ENCODE data around the gene ARRDC2.
"Not testable (repeated sequence)": the region's sequence is repeated elsewhere in the genome, so short reads cannot be mapped to it uniquely, and the experiment has no call there.

Gene ARRDC2

DNA sequence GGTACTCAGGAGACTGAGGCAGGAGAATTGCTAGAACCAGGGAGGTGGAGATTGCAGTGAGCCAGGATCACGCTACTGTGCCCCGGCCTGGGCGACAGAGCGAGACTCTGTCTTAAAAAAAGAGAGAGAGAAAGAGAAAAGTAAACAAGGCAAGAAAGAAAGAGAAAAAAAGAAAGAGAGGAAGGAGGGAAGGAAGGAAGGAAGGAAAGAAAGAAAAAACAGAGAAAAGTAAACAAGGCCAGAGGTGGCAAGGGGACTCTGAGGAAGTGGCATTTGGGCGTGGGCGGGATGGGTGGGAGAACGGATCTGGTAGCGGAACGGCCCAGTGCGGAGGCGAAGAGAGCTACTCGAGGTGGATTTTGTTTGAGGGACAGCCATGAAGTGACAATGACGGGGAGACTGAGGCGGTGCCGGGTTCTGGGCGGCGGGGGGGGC is 7.5 kb upstream of the ARRDC2 start:
- DNase-seq (ENCODE audit: low spot score in 2 of 2) (no peak), ATAC-seq (ENCODE audit: low read depth) (no peak)
- H3K27ac Mint-ChIP-seq, result peak overlapping the region; percentile 98
- peak overlapping the region; percentile 79 for H3K4me3 Mint-ChIP-seq
- peaks cover 22% of the 10 kb centered on the region for H3K4me1 Mint-ChIP-seq
- H3K9me3 Mint-ChIP-seq, result no peaks in the 10 kb centered on the region
- H3K36me3 Mint-ChIP-seq, result no peaks in the 10 kb centered on the region
- no peaks in the 10 kb centered on the region for H3K27me3 Mint-ChIP-seq

DNA sequence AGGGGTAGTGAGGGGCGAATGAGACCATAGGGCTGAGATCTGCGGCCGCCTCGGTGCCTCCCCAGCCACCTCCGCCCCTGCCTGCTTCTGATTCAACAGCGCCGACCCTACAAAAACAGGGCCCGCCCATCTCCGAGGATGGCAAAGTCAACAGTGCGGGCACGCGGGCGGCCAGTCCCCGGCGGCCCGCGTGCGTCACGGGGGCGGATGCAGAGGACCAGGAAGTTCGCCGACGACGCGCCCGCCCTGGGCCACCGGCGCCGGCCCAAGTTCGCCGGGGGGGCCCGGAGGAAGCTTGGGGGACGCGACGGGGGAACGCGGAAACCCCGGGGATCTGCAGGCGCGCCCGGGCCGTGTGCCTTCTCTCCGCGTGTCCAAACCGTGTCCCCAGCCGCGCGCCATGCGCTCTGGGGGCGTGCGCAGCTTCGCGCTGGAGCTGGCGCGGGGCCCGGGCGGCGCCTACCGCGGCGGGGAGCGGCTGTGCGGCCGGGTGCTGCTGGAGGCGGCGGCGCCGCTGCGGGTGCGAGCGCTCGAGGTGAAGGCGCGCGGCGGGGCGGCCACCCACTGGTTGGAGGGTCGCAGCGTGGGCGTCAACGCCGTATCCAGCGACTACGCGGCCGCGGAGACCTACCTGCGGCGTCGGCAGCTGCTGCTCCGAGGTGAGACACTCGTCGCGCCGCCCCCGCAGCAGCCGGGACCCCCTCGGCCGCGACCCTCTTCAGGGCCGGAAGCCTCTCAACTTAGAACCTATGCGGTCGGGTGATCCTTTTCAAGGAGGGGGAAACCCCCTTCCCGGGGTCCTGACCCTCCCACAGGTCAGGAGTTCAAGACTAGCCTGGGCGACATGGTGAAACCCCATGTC is 6.8 kb upstream of the ARRDC2 start:
- peak; percentile 79 for ATAC-seq (ENCODE audit: low read depth)
- H3K4me1 Mint-ChIP-seq, result peaks cover 22% of the 10 kb centered on the region
- no peaks in the 10 kb centered on the region for H3K9me3 Mint-ChIP-seq

DNA sequence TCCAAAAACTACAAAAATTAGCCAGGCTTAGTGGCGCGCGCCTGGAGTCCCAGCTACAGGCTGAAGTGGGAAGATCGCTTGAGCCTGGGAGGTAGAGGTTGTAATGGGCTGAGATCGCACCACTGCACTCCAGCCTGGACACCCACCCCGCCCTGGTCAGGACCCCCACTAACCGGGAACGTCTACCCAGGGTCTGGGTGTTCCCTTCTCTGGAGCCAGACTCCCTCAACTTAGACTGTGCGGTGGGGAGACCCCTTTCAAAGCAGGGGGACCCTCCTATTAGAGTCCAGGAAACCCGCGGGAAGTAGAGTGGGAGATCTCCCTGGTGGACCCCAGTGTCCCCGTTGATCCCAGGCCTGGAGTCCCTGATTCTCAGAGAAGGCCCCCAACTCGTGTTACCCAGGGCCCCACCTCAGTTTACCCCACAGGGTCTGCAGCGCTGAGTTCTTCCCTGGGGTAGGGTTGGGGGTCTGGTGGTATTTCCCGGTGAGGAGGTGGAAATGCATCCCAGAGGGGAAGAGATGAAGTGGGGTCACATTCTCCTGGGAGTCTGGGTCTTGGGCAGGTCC is 6.1 kb upstream of the ARRDC2 start:
- H3K27ac Mint-ChIP-seq, result peak overlapping the region; percentile 98
- no peaks in the 10 kb centered on the region for H3K27me3 Mint-ChIP-seq
- DNase-seq (ENCODE audit: low spot score in 2 of 2) (no peak), ATAC-seq (ENCODE audit: low read depth) (no peak)
- H3K4me3 Mint-ChIP-seq, result peak overlapping the region; percentile 94
- peaks cover 2% of the 10 kb centered on the region for H3K36me3 Mint-ChIP-seq
- H3K9me3 Mint-ChIP-seq, result no peaks in the 10 kb centered on the region
- peaks cover 21% of the 10 kb centered on the region for H3K4me1 Mint-ChIP-seq

More for the DNA sequence above, 6.8 kb upstream of the ARRDC2 start:
- H3K27me3 Mint-ChIP-seq, result no peaks in the 10 kb centered on the region
- DNase-seq (ENCODE audit: low spot score in 2 of 2), result peak; percentile 91 to 95
- H3K27ac Mint-ChIP-seq, result peak overlapping the region; percentile 98
- H3K4me3 Mint-ChIP-seq, result peak overlapping the region; percentile 94
- no peaks in the 10 kb centered on the region for H3K36me3 Mint-ChIP-seq

DNA sequence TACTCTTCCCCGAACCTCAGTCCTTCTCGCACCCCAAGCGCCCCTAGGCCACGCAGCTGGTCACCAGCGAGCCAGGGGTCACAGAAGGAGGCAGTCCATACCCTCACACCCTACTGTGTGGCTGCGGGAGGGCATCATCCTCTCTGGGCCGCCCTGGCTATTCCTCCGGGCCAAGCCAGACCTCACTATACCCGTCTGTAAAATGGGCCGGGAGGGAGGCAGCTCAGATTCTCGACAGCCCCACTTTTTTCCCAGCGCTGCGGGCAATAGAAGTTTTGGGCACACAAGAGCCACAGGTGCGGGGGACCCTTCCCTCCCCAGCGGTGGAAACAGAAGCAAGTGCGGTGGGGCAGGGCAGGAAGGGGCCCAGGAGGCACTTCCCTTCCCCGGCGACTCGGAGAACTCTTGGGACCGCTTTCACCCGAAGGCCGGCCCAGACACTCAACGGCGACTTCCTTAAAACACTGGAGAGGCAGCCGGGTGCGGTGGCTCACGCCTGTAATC is 5.6 kb upstream of the ARRDC2 start:
- Mint-ChIP-seq H3K4me3 (peak overlapping the region; percentile 94), H3K4me1 (peaks cover 22% of the 10 kb centered on the region), H3K27ac (peak overlapping the region; percentile 98), H3K27me3 (no peaks in the 10 kb centered on the region), H3K36me3 (peaks cover 3% of the 10 kb centered on the region), H3K9me3 (no peaks in the 10 kb centered on the region)
- ATAC-seq (ENCODE audit: low read depth) (no peak), DNase-seq (ENCODE audit: low spot score in 2 of 2) (peak in 1 of 2 donors; percentile 52)

DNA sequence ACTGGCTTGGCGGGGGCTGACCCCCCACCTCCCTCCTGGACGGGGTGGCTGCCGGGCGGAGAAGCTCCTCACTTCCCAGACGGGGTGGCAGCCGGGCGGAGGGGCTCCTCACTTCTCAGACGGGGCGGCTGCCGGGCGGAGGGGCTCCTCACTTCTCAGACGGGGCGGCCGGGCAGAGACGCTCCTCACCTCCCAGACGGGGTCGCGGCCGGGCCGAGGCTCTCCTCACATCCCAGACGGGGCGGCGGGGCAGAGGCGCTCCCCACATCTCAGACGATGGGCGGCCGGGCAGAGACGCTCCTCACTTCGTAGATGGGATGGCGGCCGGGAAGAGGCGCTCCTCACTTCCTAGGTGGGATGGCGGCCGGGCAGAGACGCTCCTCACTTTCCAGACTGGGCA is 2.2 kb upstream of the ARRDC2 start:
- not testable (repeated sequence) for H3K4me3 Mint-ChIP-seq; DNase-seq (ENCODE audit: low spot score in 2 of 2); H3K36me3 Mint-ChIP-seq

DNA sequence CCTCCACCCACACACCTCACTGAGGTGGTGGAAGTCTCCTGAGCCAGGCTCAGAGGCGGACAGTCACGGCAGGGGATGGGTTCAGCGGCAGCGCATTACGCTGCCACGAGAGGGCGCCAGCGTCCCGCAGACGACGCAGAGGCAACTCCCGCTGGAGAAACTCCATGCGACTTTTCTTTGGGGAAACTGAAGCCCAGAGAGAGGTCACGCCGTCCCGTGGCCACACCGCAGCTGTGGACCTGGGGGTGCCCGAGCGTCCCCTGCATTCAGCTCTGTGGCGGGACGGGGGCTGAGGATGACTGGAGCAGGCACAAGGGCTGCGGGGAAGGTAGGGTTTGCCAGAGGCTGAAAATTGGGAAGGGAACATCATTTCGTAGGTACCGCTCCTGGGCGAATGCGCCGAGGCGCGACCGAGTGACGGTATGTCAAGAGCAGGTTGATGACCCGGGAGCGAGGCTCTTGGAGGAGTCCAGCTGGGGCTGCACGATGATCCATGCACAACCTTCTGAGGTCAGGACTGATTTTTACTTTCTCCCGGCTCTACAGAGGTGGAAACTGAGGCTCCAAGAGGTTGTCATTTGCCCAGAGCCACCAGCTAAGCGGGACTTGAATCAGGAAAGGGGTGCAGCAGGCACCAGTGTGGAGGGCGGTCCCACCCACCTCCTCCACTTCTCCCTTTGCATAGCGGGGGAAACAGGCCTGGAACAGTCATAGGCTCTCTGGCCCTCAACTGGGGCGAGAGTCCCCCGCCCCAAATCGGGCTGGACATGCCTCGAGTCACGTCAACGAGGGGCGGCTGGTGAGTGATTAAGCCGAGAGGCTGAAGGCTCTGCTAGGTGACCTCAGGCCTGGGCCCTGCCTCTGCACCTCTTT is 690 bp upstream of the ARRDC2 start:
- H3K27me3 Mint-ChIP-seq, result no peaks in the 10 kb centered on the region
- peaks cover 22% of the 10 kb centered on the region for H3K4me1 Mint-ChIP-seq
- peak overlapping the region; percentile 88 for H3K4me3 Mint-ChIP-seq
- DNase-seq (ENCODE audit: low spot score in 2 of 2) (peak; percentile 79 to 93), ATAC-seq (ENCODE audit: low read depth) (peak; percentile 57)
- no peaks in the 10 kb centered on the region for H3K9me3 Mint-ChIP-seq
- H3K27ac Mint-ChIP-seq, result peak overlapping the region; percentile 90
- peaks cover 8% of the 10 kb centered on the region for H3K36me3 Mint-ChIP-seq

More for the DNA sequence above, 2.2 kb upstream of the ARRDC2 start:
- not testable (repeated sequence) for H3K9me3 Mint-ChIP-seq; H3K27me3 Mint-ChIP-seq; ATAC-seq (ENCODE audit: low read depth); H3K27ac Mint-ChIP-seq
- H3K4me1 Mint-ChIP-seq, result peaks cover 23% of the 10 kb centered on the region

DNA sequence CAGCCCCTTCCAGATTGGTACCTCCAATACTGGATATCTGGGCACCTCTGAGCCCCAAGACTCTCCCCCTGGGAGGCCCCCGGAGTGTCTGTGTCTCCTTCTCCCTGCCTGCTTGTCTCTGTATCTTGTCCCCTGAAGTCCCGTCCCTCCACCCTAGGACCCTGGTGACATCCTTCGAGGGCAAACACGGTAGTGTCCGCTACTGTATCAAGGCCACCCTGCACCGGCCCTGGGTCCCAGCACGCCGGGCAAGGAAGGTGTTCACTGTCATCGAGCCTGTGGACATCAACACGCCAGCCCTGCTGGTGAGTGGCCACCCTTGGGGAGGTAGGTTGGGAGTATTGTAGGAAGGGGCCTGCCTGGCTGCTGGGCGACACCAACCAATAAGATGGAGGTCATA is 844 bp downstream of the ARRDC2 start:
- Mint-ChIP-seq H3K9me3 (no peaks in the 10 kb centered on the region), H3K36me3 (peaks cover 19% of the 10 kb centered on the region), H3K27me3 (no peaks in the 10 kb centered on the region), H3K4me3 (peak overlapping the region; percentile 82), H3K27ac (peak overlapping the region; percentile 90), H3K4me1 (peaks cover 20% of the 10 kb centered on the region)
- no peak for ATAC-seq (ENCODE audit: low read depth)
- DNase-seq (ENCODE audit: low spot score in 2 of 2), result no peak

DNA sequence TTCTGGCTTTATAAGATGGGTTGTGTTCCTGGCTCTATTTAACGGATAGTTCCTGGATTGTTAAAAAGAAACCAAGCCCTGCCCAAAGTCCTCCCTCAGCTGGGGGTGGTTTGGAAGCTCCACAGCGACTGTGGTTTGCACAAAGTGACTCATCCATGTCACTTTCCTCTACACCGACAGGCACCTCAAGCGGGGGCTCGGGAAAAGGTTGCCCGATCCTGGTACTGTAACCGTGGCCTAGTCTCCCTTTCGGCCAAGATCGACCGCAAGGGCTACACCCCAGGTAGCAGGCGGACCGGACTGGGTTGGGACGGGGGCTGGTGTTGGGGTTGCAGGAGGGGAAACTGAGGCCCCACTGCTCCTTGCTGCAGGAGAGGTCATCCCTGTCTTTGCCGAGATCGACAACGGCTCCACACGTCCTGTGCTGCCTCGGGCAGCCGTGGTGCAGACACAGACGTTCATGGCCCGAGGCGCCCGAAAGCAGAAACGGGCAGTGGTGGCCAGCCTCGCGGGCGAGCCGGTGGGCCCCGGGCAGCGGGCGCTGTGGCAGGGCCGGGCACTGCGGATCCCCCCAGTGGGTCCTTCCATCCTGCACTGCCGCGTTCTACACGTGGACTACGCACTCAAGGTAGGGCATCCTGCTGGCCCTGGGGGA is 1.6 kb downstream of the ARRDC2 start:
- H3K4me3 Mint-ChIP-seq, result no peak overlapping the region
- H3K36me3 Mint-ChIP-seq, result peaks cover 24% of the 10 kb centered on the region
- H3K9me3 Mint-ChIP-seq, result no peaks in the 10 kb centered on the region
- no peaks in the 10 kb centered on the region for H3K27me3 Mint-ChIP-seq
- ATAC-seq (ENCODE audit: low read depth) (no peak), DNase-seq (ENCODE audit: low spot score in 2 of 2) (no peak)
- peaks cover 23% of the 10 kb centered on the region for H3K4me1 Mint-ChIP-seq
- no peak overlapping the region for H3K27ac Mint-ChIP-seq

DNA sequence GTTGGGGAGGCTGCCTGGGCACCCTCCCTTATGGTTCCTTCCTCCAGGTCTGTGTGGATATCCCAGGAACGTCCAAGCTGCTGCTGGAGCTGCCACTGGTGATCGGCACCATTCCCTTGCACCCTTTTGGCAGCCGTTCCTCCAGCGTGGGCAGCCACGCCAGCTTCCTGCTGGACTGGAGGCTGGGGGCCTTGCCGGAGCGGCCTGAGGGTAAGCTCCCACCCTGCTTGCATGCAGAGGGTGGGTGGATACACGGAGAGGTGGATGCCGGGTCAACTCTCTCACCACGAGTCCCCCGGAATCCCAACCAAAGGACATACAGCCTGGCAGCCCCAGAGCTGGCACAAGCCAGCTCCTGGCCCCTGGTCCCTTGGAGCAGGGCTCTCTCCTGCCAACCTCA is 2.2 kb downstream of the ARRDC2 start:
- H3K27ac Mint-ChIP-seq, result no peak overlapping the region
- H3K9me3 Mint-ChIP-seq, result no peaks in the 10 kb centered on the region
- no peak overlapping the region for H3K4me3 Mint-ChIP-seq
- no peaks in the 10 kb centered on the region for H3K27me3 Mint-ChIP-seq
- peaks cover 24% of the 10 kb centered on the region for H3K4me1 Mint-ChIP-seq
- peaks cover 26% of the 10 kb centered on the region for H3K36me3 Mint-ChIP-seq
- DNase-seq (ENCODE audit: low spot score in 2 of 2) (no peak), ATAC-seq (ENCODE audit: low read depth) (no peak)

DNA sequence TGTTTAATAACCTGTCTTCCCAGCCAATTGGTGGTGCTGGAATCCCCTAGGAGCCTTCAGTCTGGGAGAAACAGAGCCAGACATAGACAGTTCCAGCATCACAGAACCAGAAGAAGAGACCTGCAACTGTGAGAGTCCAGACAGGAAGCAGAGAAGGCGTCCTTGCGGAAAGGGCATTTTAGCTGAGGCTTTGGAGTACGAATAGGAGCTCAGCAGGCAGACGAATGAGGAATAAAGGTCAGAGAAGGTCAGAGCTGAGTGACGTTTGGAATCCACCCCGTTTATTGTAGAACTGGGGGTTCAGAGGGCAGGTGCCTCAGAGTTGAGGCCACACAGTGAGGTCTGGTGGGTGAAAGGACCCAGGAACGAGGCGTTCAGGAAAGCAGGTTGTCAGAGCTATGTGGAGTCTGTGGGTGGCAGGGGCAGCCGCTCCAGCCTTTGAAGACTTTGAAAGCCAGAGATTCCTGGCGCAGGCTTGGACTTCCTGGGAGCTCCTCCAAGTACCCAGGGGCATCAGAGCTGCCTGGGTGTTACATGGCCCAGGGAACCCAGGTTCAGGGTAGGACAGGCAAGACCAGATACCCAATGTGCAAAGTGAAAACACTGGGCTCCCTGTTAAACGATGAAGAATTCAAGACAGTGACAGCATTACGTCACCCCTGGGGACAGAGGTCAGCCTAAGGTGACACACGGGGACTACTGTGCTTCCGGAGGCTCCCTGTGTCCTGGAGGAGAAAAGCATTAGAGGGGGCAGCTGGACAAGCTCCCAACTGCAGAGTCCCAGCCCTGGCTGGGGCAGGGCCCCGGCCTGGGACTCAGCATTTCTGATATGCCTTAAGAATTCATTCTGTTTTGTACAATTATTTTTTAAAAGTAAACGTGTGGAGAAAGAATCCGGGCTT is 5.5 kb downstream of the ARRDC2 start:
- Mint-ChIP-seq H3K27me3 (no peaks in the 10 kb centered on the region), H3K4me3 (no peak overlapping the region), H3K9me3 (no peaks in the 10 kb centered on the region), H3K4me1 (peaks cover 29% of the 10 kb centered on the region), H3K27ac (peak overlapping the region; percentile 50), H3K36me3 (peaks cover 27% of the 10 kb centered on the region)
- DNase-seq (ENCODE audit: low spot score in 2 of 2), result no peak
- no peak for ATAC-seq (ENCODE audit: low read depth)

DNA sequence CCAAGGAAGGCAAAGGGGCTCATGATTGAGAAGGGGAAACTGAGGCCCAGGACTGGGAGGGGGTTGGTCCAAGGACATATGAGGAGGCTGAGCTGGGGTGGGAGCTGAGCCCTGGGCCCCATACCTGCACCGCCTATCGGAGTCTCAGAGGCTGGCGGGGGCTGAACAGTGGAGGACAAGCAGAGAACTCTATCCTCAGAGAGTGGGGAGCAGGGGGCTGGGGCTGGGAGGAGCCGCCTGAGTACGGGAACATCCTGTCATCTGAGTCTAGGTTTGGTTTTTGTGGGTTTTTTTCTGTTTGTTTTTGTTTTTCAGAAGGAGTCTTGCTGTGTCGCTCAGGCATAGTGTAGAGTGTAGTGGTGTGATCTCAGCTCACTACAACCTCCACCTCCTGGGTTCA is 6.2 kb downstream of the ARRDC2 start:
- Mint-ChIP-seq H3K4me1 (peaks cover 26% of the 10 kb centered on the region), H3K9me3 (no peaks in the 10 kb centered on the region), H3K27me3 (no peaks in the 10 kb centered on the region), H3K4me3 (no peak overlapping the region), H3K27ac (peak overlapping the region; percentile 50), H3K36me3 (peaks cover 27% of the 10 kb centered on the region)
- peak; percentile 33 for ATAC-seq (ENCODE audit: low read depth)
- no peak for DNase-seq (ENCODE audit: low spot score in 2 of 2)

DNA sequence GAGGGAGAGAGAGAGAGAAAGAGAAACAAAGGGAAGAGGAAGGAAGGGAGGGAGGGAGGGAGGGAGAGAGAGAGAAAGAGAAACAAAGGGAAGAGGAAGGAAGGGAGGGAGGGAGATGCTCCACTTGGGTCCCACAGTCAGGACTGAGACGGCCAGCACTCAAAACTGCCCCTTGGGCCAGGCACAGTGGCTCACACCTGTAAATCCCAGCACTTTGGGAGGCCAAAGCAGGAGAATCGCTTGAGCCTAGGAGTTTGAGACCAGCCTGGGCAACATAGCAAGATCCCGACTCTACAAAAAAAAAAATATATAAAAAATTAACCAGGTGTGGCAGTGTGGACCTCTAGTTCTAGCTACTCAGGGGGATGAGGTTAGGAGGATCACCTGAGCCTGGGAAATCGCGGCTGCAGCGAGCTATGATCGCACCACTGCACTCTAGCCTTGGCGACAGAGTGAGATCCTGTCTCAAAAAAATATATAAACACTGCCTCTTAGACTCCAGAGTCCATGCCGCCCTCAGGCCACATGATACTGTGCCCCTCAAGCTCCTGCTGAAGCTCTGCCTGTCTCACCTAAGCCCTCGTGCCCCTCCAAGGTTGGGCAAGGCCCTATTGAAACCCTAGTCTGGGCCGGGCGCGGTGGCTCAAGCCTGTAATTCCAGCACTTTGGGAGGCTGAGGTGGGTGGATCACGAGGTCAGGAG is 8.4 kb downstream of the ARRDC2 start:
- ATAC-seq (ENCODE audit: low read depth), result peak; percentile 25
- DNase-seq (ENCODE audit: low spot score in 2 of 2), result no peak
- Mint-ChIP-seq H3K4me1 (peaks cover 35% of the 10 kb centered on the region), H3K27me3 (no peaks in the 10 kb centered on the region), H3K36me3 (peaks cover 21% of the 10 kb centered on the region), H3K27ac (peak overlapping the region; percentile 87), H3K4me3 (no peak overlapping the region), H3K9me3 (no peaks in the 10 kb centered on the region)
